K562 (cell line): ENCODE data around the gene ADORA1. TPM values are rescaled to one million over a fixed set of nuclear protein-coding genes. Genes with fewer than 3 reads are reported as not detected.

Source experiments
- ATAC-seq: fragments of 200-7000 bp; cut with Tn5 transposase; 3 replicates; pipeline ENCODE4 v1.9.1; 2020; ENCODE audit warnings: moderate library complexity
- BruUV-seq: library from RNA; stranded (reverse); fragments of 400-500 nt; replicated peaks from 2 replicates; lab custom pipeline; 2021; lab: Mats Ljungman, UMichigan
- CTCF ChIA-PET: fragments of 300-600 bp; formaldehyde crosslinking; extraction: SDS; loops from one replicate; lab custom pipeline; 2021; ENCODE audit warnings: low intra/inter-chr PET ratio; lab: Yijun Ruan, JAX
- POLR2A ChIA-PET: fragments of 300-600, 350-650 bp; sonication (Branson Sonifier 250); formaldehyde crosslinking; extraction: SDS; loops from one replicate; lab custom pipeline; 2021; ENCODE audit warnings: antibody characterized with exemption, inconsistent platforms; lab: Yijun Ruan, JAX
- DNase-seq, 4 experiments: peaks; one replicate each; pipeline versions ENCODE4 v3.0.0 to v3.0.0-alpha.2; 2011 to 2018; ENCODE audit warnings: low spot score in 3 of 4, mixed read lengths in 3 of 4; ENCODE audit errors: extremely low read depth in 1 of 4
- FAIRE-seq: peaks from 2 replicates; lab custom pipeline; 2011; peaks lifted over from hg19 to GRCh38; lab: Jason Lieb, UNC
- H2AFZ ChIP-seq: 2 replicates; pipeline ENCODE4 v1.6.0; 2011; ENCODE audit warnings: low read depth, low read length, control low read depth, inconsistent platforms
- H3K27ac ChIP-seq: fragments of 200-600 bp; 3 replicates; pipeline ENCODE4 v1.8.0; 2011; ENCODE audit warnings: low read depth, mild to moderate bottlenecking, control low read depth, inconsistent platforms, low read length, moderate library complexity, mixed read lengths; ENCODE audit errors: extremely low read depth
- H3K27me3 ChIP-seq, 2 experiments: fragments of 300-600 bp in 1 of 2; 2 replicates in 1 of 2; 3 replicates in 1 of 2; pipeline versions ENCODE4 v1.6.0 to v1.8.0; 2011; ENCODE audit warnings: inconsistent platforms in 2 of 2, low read length in 2 of 2, mild to moderate bottlenecking in 1 of 2, mixed read lengths in 1 of 2, moderate library complexity in 1 of 2; ENCODE audit not compliant: control insufficient read depth in 2 of 2, insufficient read depth in 2 of 2
- H3K36me3 ChIP-seq: fragments of 300-600 bp; 3 replicates; pipeline ENCODE4 v1.8.0; 2011; ENCODE audit warnings: mild to moderate bottlenecking, low read length, inconsistent platforms; ENCODE audit not compliant: control insufficient read depth, insufficient read depth
- H3K4me1 ChIP-seq, 2 experiments: fragments of 200-600 bp in 1 of 2; replicated peaks in 1 of 2; 2 replicates in 1 of 2; 3 replicates in 1 of 2; pipeline versions ENCODE4 v1.5.1 to v1.8.0; 2011; ENCODE audit warnings: inconsistent platforms in 2 of 2, low read length in 2 of 2, mild to moderate bottlenecking in 1 of 2, mixed read lengths in 1 of 2, moderate library complexity in 1 of 2; ENCODE audit not compliant: control insufficient read depth in 2 of 2, insufficient read depth in 2 of 2
- H3K4me2 ChIP-seq: 2 replicates; pipeline ENCODE4 v1.6.1; 2011; ENCODE audit warnings: low read length, control low read depth, inconsistent platforms, mixed read lengths; ENCODE audit not compliant: insufficient read depth
- H3K4me3 ChIP-seq: fragments of 200-600 bp; sonication (generic), shearing (Covaris generic); 2 replicates; pipeline ENCODE4 v1.5.1; 2016; ENCODE audit warnings: control low read depth, inconsistent platforms
- H3K79me2 ChIP-seq: fragments of 200-600 bp; 3 replicates; pipeline ENCODE4 v1.8.0; 2011; ENCODE audit warnings: low read length, inconsistent platforms; ENCODE audit not compliant: control insufficient read depth, insufficient read depth
- H3K9ac ChIP-seq, 2 experiments: 2 replicates each; pipeline versions ENCODE4 v1.6.0 to v1.6.1; 2011; ENCODE audit warnings: low read depth in 2 of 2, low read length in 2 of 2, control low read depth in 1 of 2, inconsistent platforms in 1 of 2, mild to moderate bottlenecking in 1 of 2, mixed read lengths in 1 of 2; ENCODE audit not compliant: insufficient read depth in 1 of 2
- H3K9me1 ChIP-seq: one replicate; pipeline ENCODE4 v1.6.0; 2011; ENCODE audit warnings: inconsistent platforms, mild to moderate bottlenecking, low read length, moderate library complexity; ENCODE audit not compliant: control insufficient read depth, insufficient read depth
- H3K9me3 ChIP-seq: replicated peaks from 2 replicates; pipeline ENCODE4 v1.5.1; 2011; ENCODE audit warnings: low read depth, low read length, inconsistent platforms; ENCODE audit not compliant: control insufficient read depth, insufficient read depth
- H4K20me1 ChIP-seq: replicated peaks from 2 replicates; pipeline ENCODE4 v1.6.1; 2011; ENCODE audit warnings: low read length, inconsistent platforms, mixed read lengths; ENCODE audit not compliant: control insufficient read depth, insufficient read depth
- BMI1 ChIP-seq: fragments of 150-350 bp; IDR thresholded peaks from 2 replicates; pipeline ENCODE4 v1.6.1; 2014; ENCODE audit warnings: low read length
- ETV6 ChIP-seq, 3 experiments: fragments of 150-350 bp in 1 of 3; sonication (generic) in 1 of 3; formaldehyde crosslinking in 1 of 3; IDR thresholded peaks; 2 replicates each; pipeline versions ENCODE4 v1.6.1 to v1.8.0; 2014 to 2022; ENCODE audit warnings: borderline replicate concordance in 2 of 3, low read depth in 2 of 3, antibody characterized with exemption in 1 of 3, low read length in 1 of 3, mild to moderate bottlenecking in 1 of 3, missing genetic modification reagents in 1 of 3
- GATAD2A ChIP-seq: fragments of 450-650 bp; IDR thresholded peaks from 2 replicates; pipeline ENCODE4 v1.6.1; 2017
- MCM7 ChIP-seq, 2 experiments: fragments of 450-650 bp; IDR thresholded peaks; 2 replicates each; pipeline ENCODE4 v1.6.1; 2016 to 2018
- RNF219 ChIP-seq: fragments of 250-450 bp; sonication (Bioruptor Pico); IDR thresholded peaks from 2 replicates; pipeline ENCODE4 v1.5.0; 2022; ENCODE audit warnings: mild to moderate bottlenecking
- SPI1 ChIP-seq: IDR thresholded peaks from 2 replicates; pipeline ENCODE4 v1.6.1; 2011; ENCODE audit warnings: low read depth, low read length, control low read depth, borderline replicate concordance
- SREBF2 ChIP-seq: sonication (generic); formaldehyde crosslinking; IDR thresholded peaks from 2 replicates; pipeline ENCODE4 v1.4.0; 2020; ENCODE audit warnings: mild to moderate bottlenecking, missing genetic modification reagents
- TSC22D4 ChIP-seq: fragments of 450-650 bp; IDR thresholded peaks from 2 replicates; pipeline ENCODE4 v1.6.1; 2016; ENCODE audit warnings: missing genetic modification characterization, missing biosample characterization, control low read depth
- VEZF1 ChIP-seq: fragments of 200-800 bp; sonication (Bioruptor generic); IDR thresholded peaks from 2 replicates; pipeline ENCODE4 v1.6.1; 2017; ENCODE audit warnings: missing genetic modification characterization, missing compliant biosample characterization
- ZNF253 ChIP-seq: fragments of 250-450 bp; sonication (Bioruptor Pico); conservative IDR thresholded peaks from 2 replicates; pipeline ENCODE4 v1.6.1; 2021; ENCODE audit warnings: mild to moderate bottlenecking
- ZNF584 ChIP-seq: fragments of 200-800 bp; sonication (Bioruptor generic); IDR thresholded peaks from 2 replicates; pipeline ENCODE4 v1.6.1; 2016; ENCODE audit warnings: low read depth, mild to moderate bottlenecking, missing genetic modification characterization, missing compliant biosample characterization
- WGBS: fragments of 100-300 bp; shearing (Covaris generic); methylation state at CpG from one replicate; pipeline ENCODE4 v1.1.6; 2016; ENCODE audit warnings: low coverage, mixed read lengths; ENCODE audit not compliant: insufficient coverage; ENCODE audit errors: missing lambda C conversion rate; 5-methylcytosine and 5-hydroxymethylcytosine counted together
- in situ Hi-C: fragments of 300-500 bp; cut with MboI; formaldehyde crosslinking; loops from 4 replicates; pipeline ENCODE4 v1.15.0; 2018; ENCODE audit warnings: inconsistent platforms, mixed read lengths
- intact Hi-C: fragments of 100-400 bp; cut with micrococcal nuclease; formaldehyde crosslinking; loops from 2 replicates; pipeline ENCODE4 v1.14.2; 2022
- polyA plus RNA-seq, 8 experiments: library from polyadenylated mRNA; depleted of rRNA in 4 of 8; stranded (reverse) in 5 of 8; unstranded in 3 of 8; fragments of >200 nt; fragmentation: Nextera tagmentation in 2 of 8; fragmentation: Illumina TruSeq in 1 of 8; extraction: Ambion mirVana in 2 of 8; extraction: Trizol in 1 of 8; gene quantifications; 2 replicates each; pipeline versions ENCODE4 v1.2.1 to v1.2.3, GENCODE V29; 2011 to 2014; ENCODE audit warnings: inconsistent platforms in 1 of 8, missing spikeins in 1 of 8
- total RNA-seq, 7 experiments: library from RNA; depleted of rRNA in 6 of 7; stranded (reverse); fragments of >200 nt in 6 of 7; fragmentation: Illumina TruSeq in 2 of 7; extraction: Trizol in 2 of 7; gene quantifications; 2 replicates each; pipeline versions ENCODE4 v1.2.1 to v1.2.3, GENCODE V29; 2011 to 2021; ENCODE audit warnings: low replicate concordance in 1 of 7

Gene ADORA1
- total and polyA plus RNA-seq, 9 of the 15 experiments (the other 6 are each of a cell fraction or from before 2014, with no cell fraction given) = not detected

GRCh38 chr1:203126151-203126865, 1.2 kb upstream of the ADORA1 start (continued):
- TF ChIP-seq ETV6 (IDR thresholded peaks at IDR 0.05; ENCODE audit: borderline replicate concordance in 1 of 2, low read depth in 2 of 2, low read length in 1 of 2) (0 out of 4 replicates have a peak, but pooled peaks of 1 of the 2 experiments have one; percentile 32), ETV6 (CRISPR knock-in tag; IDR thresholded peaks at IDR 0.05; ENCODE audit: borderline replicate concordance) (no peak), ZNF584 (CRISPR knock-in tag) (no peak), VEZF1 (CRISPR knock-in tag) (0 out of 2 replicates have a peak, but pooled peaks have one; percentile 19), SPI1 (peak; percentile 65)

- in situ Hi-C loops = no loop called here
- TF ChIP-seq ZNF253 (CRISPR knock-in tag) = no peak
- TF ChIP-seq MCM7 (IDR thresholded peaks at IDR 0.05) = no peak
- no peak for TF ChIP-seq SREBF2 (CRISPR knock-in tag)
- no peak for TF ChIP-seq GATAD2A
- TF ChIP-seq TSC22D4 (tag) = no peak
- TF ChIP-seq BMI1 = no peak
- no peak for TF ChIP-seq RNF219 (CRISPR knock-in tag)
Observed at GRCh38 chr1:203126866-203127665, 460 bp upstream of the ADORA1 start.

More at GRCh38 chr1:203126866-203127665, 460 bp upstream of the ADORA1 start:
- intact Hi-C loops = no loop called here
- Histone ChIP-seq H3K27ac (no peak overlapping the region), H3K9me3 (no peaks in the 10 kb centered on the region), H3K4me2 (no peak overlapping the region), H3K4me3 (no peak overlapping the region), H3K27me3 (peaks cover 3 to 72% of the 10 kb centered on the region in 2 experiments; a peak in 4 of 5 replicates), H3K9me1 (no peaks in the 10 kb centered on the region), H3K4me1 (peaks cover 0 to 16% of the 10 kb centered on the region in 2 experiments; a peak in 2 of 5 replicates), H3K9ac (no peak overlapping the region), H2AFZ (no peak overlapping the region), H4K20me1 (peaks cover 22% of the 10 kb centered on the region), H3K79me2 (no peaks in the 10 kb centered on the region), H3K36me3 (no peaks in the 10 kb centered on the region)
- ChIA-PET CTCF (no interaction called here), POLR2A (interaction anchor here (0.6 to 1.6 kb wide), 6 partner anchors 9 to 101 kb away, joined by 3 to 5 read pairs (median 3); no protein-coding TSS in a partner anchor)
- no TSS peak for BruUV-seq
- DNase-seq (no peak), ATAC-seq (no peak), FAIRE-seq (no peak)
- 3% methylated on average over 11 of the region's 12 CpGs for WGBS
